Right lobe of liver (tissue), 4 donors: Measurements from ENCODE around the gene PRR11.

Experiments used
- CTCF ChIP-seq, 4 donors: fragments of 200-600 bp in 3 of 4; fragments of 450-650 bp in 1 of 4; IDR thresholded peaks; one replicate each; pipeline versions ENCODE4 v1.5.1 to v1.8.0; 2016 to 2022; ENCODE audit warnings: antibody characterized with exemption in 4 of 4, mild to moderate bottlenecking in 2 of 4
- POLR2A ChIP-seq: fragments of 450-650 bp; IDR thresholded peaks from one replicate; pipeline ENCODE4 v1.6.1; 2017; ENCODE audit warnings: antibody characterized with exemption, mild to moderate bottlenecking
- donor health status: DM: no; HTN: no; CAD: no.
- donor health status: DM: no; HTN: no; CAD: no.
- donor health status: DM: no; HTN: yes; CAD: no.

GRCh38 chr17:59121901-59122480 is 33.6 kb upstream of the PRR11 start:
- no peak for TF ChIP-seq CTCF (IDR thresholded peaks at IDR 0.05)
- no peak for TF ChIP-seq POLR2A
